GM18499 (cell line): Measurements from ENCODE around the gene ZKSCAN8.

Source experiments
- ATAC-seq: cut with Tn5 transposase; IDR thresholded peaks from one replicate; pipeline ENCODE4 v1.9.1; 2021; ENCODE audit warnings: moderate number of reproducible peaks; ENCODE audit not compliant: insufficient read depth, unreplicated experiment

ZKSCAN8 gene

GRCh38 chr6:28203201-28203600 is 61.5 kb downstream of the ZKSCAN8 start:
- ATAC-seq = no peak

DNA sequence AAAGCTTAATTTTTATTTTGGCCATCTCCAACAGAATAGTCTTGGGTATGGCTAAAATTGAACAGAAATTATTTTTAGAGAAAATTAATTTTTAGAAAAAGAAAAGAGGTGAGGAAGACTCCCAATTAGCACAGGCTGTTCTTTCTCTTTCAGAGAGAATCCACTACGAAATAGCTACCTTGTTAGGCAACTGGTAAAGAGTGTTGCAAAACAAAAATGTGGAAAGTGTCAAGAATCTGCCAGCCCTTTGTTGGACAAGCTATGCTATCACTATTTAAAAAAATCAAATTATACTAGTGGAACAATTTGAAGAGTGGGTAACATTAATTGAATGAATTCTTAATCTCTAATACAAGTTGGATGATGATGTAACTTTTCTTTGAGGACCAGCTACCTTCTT is 64.2 kb downstream of the ZKSCAN8 start:
- ATAC-seq = no peak

GRCh38 chr6:28206527-28206926 is 64.8 kb downstream of the ZKSCAN8 start:
- no peak for ATAC-seq

DNA sequence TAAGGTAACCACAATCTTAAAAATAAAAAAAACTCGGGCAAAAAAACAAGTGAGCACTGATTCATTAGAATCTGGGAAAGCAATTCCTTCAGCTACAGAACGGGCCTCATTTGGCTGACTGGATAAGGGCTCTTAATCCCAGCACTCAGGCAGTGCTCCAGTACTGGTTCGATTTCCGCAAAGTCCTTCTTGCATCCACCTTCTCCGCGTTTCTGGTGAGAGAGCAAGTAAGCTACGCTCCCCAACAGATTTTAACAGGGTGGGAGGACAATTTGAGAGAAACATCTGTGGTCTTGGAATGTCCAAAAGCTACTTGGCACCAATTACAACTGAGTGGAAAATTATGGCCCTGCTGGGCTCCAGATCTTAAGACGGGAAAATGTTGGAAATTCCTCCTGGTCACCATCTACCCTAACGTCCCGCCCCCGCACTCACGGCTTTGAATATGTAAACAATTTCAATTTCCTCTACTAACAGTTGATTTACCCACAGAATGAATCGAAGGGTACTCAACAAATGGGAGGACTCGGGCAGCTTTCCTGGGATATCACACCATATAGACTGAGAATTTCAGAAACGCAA is 65.3 kb downstream of the ZKSCAN8 start:
- ATAC-seq = no peak

- ATAC-seq = no peak
These were observed 65.9 kb downstream of the ZKSCAN8 start for GRCh38 chr6:28207510-28208110.

DNA sequence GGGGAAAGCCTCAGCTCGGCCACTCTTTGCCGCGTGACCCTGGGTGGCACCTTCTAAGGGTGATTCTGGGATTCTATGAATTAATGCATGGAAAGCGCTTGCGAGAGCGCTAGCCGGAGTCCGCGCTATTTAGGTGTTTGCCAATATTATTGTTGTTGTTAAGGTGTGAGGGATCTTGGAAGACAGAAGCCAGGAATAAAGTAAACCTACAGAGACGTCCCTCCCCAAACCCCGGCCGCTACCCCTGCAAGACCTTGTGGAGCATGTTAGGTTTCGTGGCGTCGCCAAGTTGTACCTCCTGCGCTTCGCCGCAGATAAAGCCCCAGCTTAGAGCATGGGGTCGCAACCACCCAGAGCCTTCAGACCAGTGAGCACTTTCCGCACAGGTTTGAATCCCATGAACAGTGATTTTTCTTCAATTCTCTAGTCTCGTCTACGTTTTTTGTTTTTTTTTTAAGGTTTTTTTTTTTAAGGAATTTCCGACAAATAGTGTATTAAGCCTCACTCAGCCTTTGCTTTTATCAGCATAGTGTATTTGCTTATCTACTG is 66.5 kb downstream of the ZKSCAN8 start:
- ATAC-seq = no peak
